Activated naive CD4-positive, alpha-beta T cell treated with anti-CD3 and anti-CD28 coated beads, Interleukin-2, amount 10 ng/mL, durations not matched to agents 7 days and 5 days (primary cell): ENCODE data around the gene ABCA1.

ENCODE experiments used
- CTCF ChIA-PET: fragments of 350-600 bp; sonication (Branson Sonifier 250); formaldehyde crosslinking; loops from one replicate; lab custom pipeline; 2021; ENCODE audit warnings: antibody characterized with exemption; lab: Charles Lee
- DNase-seq: peaks from one replicate; pipeline ENCODE4 v3.0.0-alpha.2; 2020
- H3K27ac Mint-ChIP-seq: one replicate; pipeline ENCODE4 v1.8.0; 2021; ENCODE audit warnings: mild to moderate bottlenecking, moderate library complexity, mixed read lengths
- H3K27me3 Mint-ChIP-seq: one replicate; pipeline ENCODE4 v1.8.0; 2021; ENCODE audit warnings: mild to moderate bottlenecking, mixed read lengths
- H3K36me3 Mint-ChIP-seq: one replicate; pipeline ENCODE4 v1.8.0; 2021; ENCODE audit warnings: mixed read lengths
- H3K4me1 Mint-ChIP-seq: one replicate; pipeline ENCODE4 v1.8.0; 2021; ENCODE audit warnings: mixed read lengths
- H3K4me3 Mint-ChIP-seq: one replicate; pipeline ENCODE4 v1.8.0; 2021; ENCODE audit warnings: mild to moderate bottlenecking, moderate library complexity, mixed read lengths
- H3K9me3 Mint-ChIP-seq: one replicate; pipeline ENCODE4 v1.8.0; 2021; ENCODE audit warnings: mixed read lengths

Gene ABCA1

GRCh38 chr9:104879555-104880309 is 48.2 kb downstream of the ABCA1 start:
- H3K27me3 Mint-ChIP-seq = no peaks in the 10 kb centered on the region
- H3K4me1 Mint-ChIP-seq = no peaks in the 10 kb centered on the region
- no peaks in the 10 kb centered on the region for H3K9me3 Mint-ChIP-seq
- H3K4me3 Mint-ChIP-seq = no peak overlapping the region
- H3K27ac Mint-ChIP-seq = no peak overlapping the region
- no peaks in the 10 kb centered on the region for H3K36me3 Mint-ChIP-seq
- no peak for DNase-seq
- CTCF ChIA-PET = no interaction called here

- CTCF ChIA-PET = no interaction called here
- no peak for DNase-seq
- Mint-ChIP-seq H3K36me3 (no peaks in the 10 kb centered on the region), H3K27ac (no peak overlapping the region), H3K4me1 (no peaks in the 10 kb centered on the region), H3K9me3 (no peaks in the 10 kb centered on the region), H3K27me3 (no peaks in the 10 kb centered on the region), H3K4me3 (no peak overlapping the region)
These were observed 51.4 kb downstream of the ABCA1 start for GRCh38 chr9:104876587-104876986.

- Mint-ChIP-seq H3K36me3 (no peaks in the 10 kb centered on the region), H3K27me3 (no peaks in the 10 kb centered on the region), H3K4me1 (no peaks in the 10 kb centered on the region), H3K27ac (no peak overlapping the region), H3K4me3 (no peak overlapping the region), H3K9me3 (no peaks in the 10 kb centered on the region)
- CTCF ChIA-PET = no interaction called here
- DNase-seq = no peak
These were observed 52.1 kb downstream of the ABCA1 start for GRCh38 chr9:104875897-104876296.

DNA sequence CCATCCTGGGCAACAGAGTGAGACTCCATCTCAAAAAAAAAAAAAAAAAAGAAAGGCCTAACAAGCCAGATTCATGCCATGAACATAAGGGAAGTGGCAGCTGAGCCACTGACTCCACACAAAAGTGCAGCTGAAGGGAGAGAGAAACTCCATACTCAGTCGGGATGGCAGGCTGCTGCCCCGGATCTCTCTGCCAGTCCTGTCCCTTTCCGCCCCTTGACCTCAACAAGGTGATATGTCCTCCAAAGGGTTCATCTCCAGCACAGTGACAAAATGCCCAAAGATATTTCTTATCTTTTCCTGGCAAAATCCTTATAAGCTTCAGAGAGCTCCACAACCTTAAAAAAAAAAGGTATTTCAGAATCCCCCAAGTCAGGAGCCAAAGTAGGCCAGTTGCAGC is 52.6 kb downstream of the ABCA1 start:
- Mint-ChIP-seq H3K4me3 (no peak overlapping the region), H3K36me3 (no peaks in the 10 kb centered on the region), H3K4me1 (no peaks in the 10 kb centered on the region), H3K27me3 (no peaks in the 10 kb centered on the region), H3K27ac (no peak overlapping the region), H3K9me3 (no peaks in the 10 kb centered on the region)
- CTCF ChIA-PET = no interaction called here
- DNase-seq = no peak

GRCh38 chr9:104873489-104873850 is 54.5 kb downstream of the ABCA1 start:
- DNase-seq = no peak
- no peaks in the 10 kb centered on the region for H3K27me3 Mint-ChIP-seq
- no peaks in the 10 kb centered on the region for H3K9me3 Mint-ChIP-seq
- H3K4me3 Mint-ChIP-seq = no peak overlapping the region
- H3K36me3 Mint-ChIP-seq = no peaks in the 10 kb centered on the region
- CTCF ChIA-PET = interaction anchor here (2.8 kb wide), 1 partner anchor 10 kb away, joined by 12 read pairs; no protein-coding TSS in a partner anchor
- H3K4me1 Mint-ChIP-seq = no peaks in the 10 kb centered on the region
- no peak overlapping the region for H3K27ac Mint-ChIP-seq

DNA sequence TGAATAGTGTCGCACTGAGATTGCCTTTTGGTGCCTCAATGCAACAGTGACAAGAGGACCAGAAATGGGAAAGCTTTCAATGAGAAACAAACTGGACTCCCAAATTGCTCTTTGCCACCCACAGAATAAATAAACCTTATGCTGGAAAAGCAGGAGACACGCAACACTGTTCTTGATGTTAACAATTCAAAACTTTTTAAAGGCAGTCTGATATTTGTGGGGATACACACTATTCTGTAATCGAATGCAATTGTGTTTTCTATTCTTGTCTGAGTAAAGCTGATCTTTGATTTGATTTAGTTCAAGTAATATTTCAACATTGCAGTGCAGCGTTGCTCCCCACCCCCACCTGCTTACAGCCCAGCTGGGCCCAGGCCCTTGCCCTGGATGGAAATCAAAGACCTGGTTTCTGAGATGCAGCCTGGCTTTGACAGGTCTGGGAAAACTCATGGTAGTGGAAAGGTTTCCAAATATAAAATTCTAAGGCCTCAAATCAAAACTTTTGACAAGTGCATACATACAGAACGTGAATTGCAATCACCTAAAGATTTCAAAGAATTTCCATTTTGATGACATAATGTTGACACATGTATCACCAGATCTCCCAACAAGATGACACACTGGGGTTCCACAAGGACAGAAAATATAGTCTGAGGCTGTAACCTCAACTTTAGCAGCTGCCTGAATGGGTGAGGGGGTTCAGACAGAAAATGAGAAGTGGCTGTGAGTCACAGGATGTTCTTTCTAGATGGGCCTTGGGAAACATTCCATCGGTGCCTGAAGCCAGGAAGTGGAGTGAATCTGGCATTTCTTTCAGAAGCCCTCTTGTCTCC is 55.1 kb downstream of the ABCA1 start:
- H3K27me3 Mint-ChIP-seq = no peaks in the 10 kb centered on the region
- CTCF ChIA-PET = interaction anchor here (0.8 to 2.8 kb wide), 2 partner anchors 10 to 12 kb away, joined by 3 to 12 read pairs; no protein-coding TSS in a partner anchor
- no peak overlapping the region for H3K27ac Mint-ChIP-seq
- no peak overlapping the region for H3K4me3 Mint-ChIP-seq
- H3K9me3 Mint-ChIP-seq = no peaks in the 10 kb centered on the region
- no peaks in the 10 kb centered on the region for H3K4me1 Mint-ChIP-seq
- no peaks in the 10 kb centered on the region for H3K36me3 Mint-ChIP-seq
- no peak for DNase-seq

DNA sequence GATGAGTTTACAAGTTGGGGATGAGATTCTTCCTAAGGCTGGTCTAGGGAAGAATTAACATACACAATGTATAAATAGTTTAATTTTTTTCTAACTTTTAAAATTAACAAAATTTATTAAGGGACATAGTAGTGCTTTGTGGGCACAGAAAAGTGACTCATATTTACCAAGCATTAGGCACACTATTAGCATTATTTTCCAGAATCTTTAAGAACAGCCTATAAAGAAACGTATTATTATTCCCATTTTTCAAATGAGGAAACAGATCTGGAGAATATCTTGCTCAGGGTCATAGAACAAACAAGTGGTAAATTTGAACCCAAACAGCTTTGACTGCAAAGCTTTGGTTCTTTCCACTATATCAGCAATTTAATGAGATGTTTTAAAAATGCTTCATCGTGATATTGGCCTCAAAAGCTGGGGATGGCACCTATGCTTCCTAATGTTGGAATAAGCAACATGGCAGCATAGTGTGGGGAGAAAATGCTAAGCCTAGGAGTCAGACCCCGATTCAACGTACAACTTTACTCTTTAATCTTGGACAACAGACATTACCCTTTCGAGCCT is 55.9 kb downstream of the ABCA1 start:
- no peaks in the 10 kb centered on the region for H3K36me3 Mint-ChIP-seq
- H3K9me3 Mint-ChIP-seq = no peaks in the 10 kb centered on the region
- H3K27ac Mint-ChIP-seq = no peak overlapping the region
- DNase-seq = no peak
- H3K4me3 Mint-ChIP-seq = no peak overlapping the region
- CTCF ChIA-PET = interaction anchor here (0.6 to 2.8 kb wide), 2 partner anchors 9 to 1397 kb away, joined by 4 to 12 read pairs; no protein-coding TSS in a partner anchor
- no peaks in the 10 kb centered on the region for H3K27me3 Mint-ChIP-seq
- H3K4me1 Mint-ChIP-seq = no peaks in the 10 kb centered on the region

- CTCF ChIA-PET = interaction anchor here (0.6 kb wide), 1 partner anchor 12 kb away, joined by 4 read pairs; no protein-coding TSS in a partner anchor
- no peaks in the 10 kb centered on the region for H3K9me3 Mint-ChIP-seq
- no peak overlapping the region for H3K27ac Mint-ChIP-seq
- H3K36me3 Mint-ChIP-seq = no peaks in the 10 kb centered on the region
- DNase-seq = no peak
- no peaks in the 10 kb centered on the region for H3K4me1 Mint-ChIP-seq
- H3K27me3 Mint-ChIP-seq = no peaks in the 10 kb centered on the region
- no peak overlapping the region for H3K4me3 Mint-ChIP-seq
These were observed 58.1 kb downstream of the ABCA1 start for GRCh38 chr9:104869811-104870210.

GRCh38 chr9:104868687-104869404 is 59.1 kb downstream of the ABCA1 start:
- Mint-ChIP-seq H3K27ac (no peak overlapping the region), H3K27me3 (no peaks in the 10 kb centered on the region), H3K4me1 (no peaks in the 10 kb centered on the region), H3K9me3 (no peaks in the 10 kb centered on the region), H3K4me3 (no peak overlapping the region), H3K36me3 (no peaks in the 10 kb centered on the region)
- no peak for DNase-seq
- CTCF ChIA-PET = no interaction called here

- Mint-ChIP-seq H3K4me1 (no peaks in the 10 kb centered on the region), H3K9me3 (no peaks in the 10 kb centered on the region), H3K27me3 (no peaks in the 10 kb centered on the region), H3K4me3 (no peak overlapping the region), H3K36me3 (no peaks in the 10 kb centered on the region), H3K27ac (no peak overlapping the region)
- no peak for DNase-seq
- CTCF ChIA-PET = no interaction called here
These were observed 59.7 kb downstream of the ABCA1 start for GRCh38 chr9:104868303-104868686.

DNA sequence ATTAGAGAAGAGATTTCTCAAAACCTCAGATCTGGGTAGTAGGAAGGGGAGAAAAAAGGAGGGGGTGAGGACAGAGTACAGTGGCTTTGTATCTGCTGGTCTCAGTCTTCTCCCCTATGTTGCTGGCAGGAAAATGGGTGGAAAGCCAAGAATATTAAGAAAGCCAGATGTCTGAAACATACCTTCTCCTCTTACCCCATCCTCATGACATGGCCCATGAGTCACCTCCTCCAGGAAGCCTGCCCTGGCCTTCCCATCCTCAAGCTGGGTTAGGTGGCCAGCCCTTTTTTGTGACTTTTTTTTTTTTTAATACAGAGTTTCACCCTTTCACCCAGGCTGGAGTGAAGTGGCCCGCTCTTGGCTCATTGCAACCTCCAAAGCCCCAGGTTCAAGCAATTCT is 61.8 kb downstream of the ABCA1 start:
- Mint-ChIP-seq H3K36me3 (no peaks in the 10 kb centered on the region), H3K9me3 (no peaks in the 10 kb centered on the region), H3K27ac (no peak overlapping the region), H3K27me3 (no peaks in the 10 kb centered on the region), H3K4me1 (no peaks in the 10 kb centered on the region), H3K4me3 (no peak overlapping the region)
- CTCF ChIA-PET = no interaction called here
- DNase-seq = no peak

GRCh38 chr9:104864675-104865104 is 63.3 kb downstream of the ABCA1 start:
- H3K4me1 Mint-ChIP-seq = no peaks in the 10 kb centered on the region
- no peaks in the 10 kb centered on the region for H3K36me3 Mint-ChIP-seq
- H3K4me3 Mint-ChIP-seq = no peak overlapping the region
- no peaks in the 10 kb centered on the region for H3K27me3 Mint-ChIP-seq
- no peak overlapping the region for H3K27ac Mint-ChIP-seq
- no peak for DNase-seq
- H3K9me3 Mint-ChIP-seq = no peaks in the 10 kb centered on the region
- CTCF ChIA-PET = interaction anchor here (0.8 to 6.7 kb wide), 9 partner anchors 8 to 550 kb away, joined by 3 to 82 read pairs (median 4); no protein-coding TSS in a partner anchor

- Mint-ChIP-seq H3K4me3 (no peak overlapping the region), H3K27ac (no peak overlapping the region), H3K36me3 (no peaks in the 10 kb centered on the region), H3K9me3 (no peaks in the 10 kb centered on the region), H3K4me1 (no peaks in the 10 kb centered on the region), H3K27me3 (no peaks in the 10 kb centered on the region)
- peak; percentile 58 for DNase-seq
- CTCF ChIA-PET = interaction anchor here (0.7 to 6.7 kb wide), 22 partner anchors 9 to 552 kb away, joined by 3 to 82 read pairs (median 4); partner anchors contain the start of gene NIPSNAP3B
These were observed 64.6 kb downstream of the ABCA1 start for GRCh38 chr9:104863180-104863883.
